K562 (cell line): ENCODE results near the gene MAGEB4. TPM values are rescaled to one million over a fixed set of nuclear protein-coding genes. Genes with fewer than 3 reads are reported as not detected.

Experiments
- ARID3A ChIP-seq: IDR thresholded peaks from 2 replicates; pipeline ENCODE4 v1.6.1; 2012; ENCODE audit warnings: low read depth, low read length, improper control_type of control experiment, borderline replicate concordance
- CBX3 ChIP-seq, 2 experiments: IDR thresholded peaks; 1 replicate in 1 of 2; 2 replicates in 1 of 2; pipeline ENCODE4 v1.6.1; 2012; ENCODE audit warnings: inconsistent platforms in 2 of 2, low read length in 2 of 2, borderline replicate concordance in 1 of 2, control low read depth in 1 of 2
- E2F6 ChIP-seq, 2 experiments: IDR thresholded peaks; 2 replicates each; pipeline ENCODE4 v1.6.1; 2011; ENCODE audit warnings: borderline replicate concordance in 1 of 2, control low read depth in 1 of 2, low read depth in 1 of 2, low read length in 1 of 2, mild to moderate bottlenecking in 1 of 2, mixed read lengths in 1 of 2, moderate library complexity in 1 of 2; ENCODE audit not compliant: insufficient read depth in 1 of 2, insufficient read length in 1 of 2, poor library complexity in 1 of 2, severe bottlenecking in 1 of 2; ENCODE audit errors: extremely low read depth in 1 of 2
- HDAC2 ChIP-seq: fragments of 450-650 bp; IDR thresholded peaks from 2 replicates; pipeline ENCODE4 v1.6.1; 2016; ENCODE audit warnings: mild to moderate bottlenecking
- HMGN3 ChIP-seq: IDR thresholded peaks from 2 replicates; pipeline ENCODE4 v1.6.1; 2011; ENCODE audit warnings: borderline replicate concordance, low read depth, mild to moderate bottlenecking, mixed read lengths, low read length; ENCODE audit not compliant: insufficient read length; ENCODE audit errors: extremely low read depth
- HNRNPL ChIP-seq: fragments of 200-400 bp; formaldehyde crosslinking; IDR thresholded peaks from 2 replicates; pipeline ENCODE4 v1.6.1; 2017; ENCODE audit warnings: low read depth, mild to moderate bottlenecking, low read length
- MEF2D ChIP-seq: conservative IDR thresholded peaks from 2 replicates; pipeline ENCODE4 v1.6.1; 2016; ENCODE audit warnings: low read depth, missing genetic modification characterization, missing compliant biosample characterization
- NCOA4 ChIP-seq: fragments of 450-650 bp; IDR thresholded peaks from 2 replicates; pipeline ENCODE4 v1.6.1; 2018; ENCODE audit warnings: mild to moderate bottlenecking; ENCODE audit not compliant: partially characterized antibody
- NFE2 ChIP-seq: IDR thresholded peaks from 2 replicates; pipeline ENCODE4 v1.6.1; 2014; ENCODE audit warnings: antibody characterized with exemption, low read depth
- NR2C2 ChIP-seq, 2 experiments: fragments of 200-800 bp in 1 of 2; sonication (Bioruptor generic) in 1 of 2; sonication (generic) in 1 of 2; formaldehyde crosslinking in 1 of 2; IDR thresholded peaks; 2 replicates each; pipeline versions ENCODE4 v1.6.1 to v1.8.0; 2016 to 2022; ENCODE audit warnings: mild to moderate bottlenecking in 1 of 2, missing compliant biosample characterization in 1 of 2, missing genetic modification characterization in 1 of 2, missing genetic modification reagents in 1 of 2
- PKNOX1 ChIP-seq: fragments of 450-650 bp; IDR thresholded peaks from 2 replicates; pipeline ENCODE4 v1.6.1; 2016
- PREB ChIP-seq: sonication (generic); formaldehyde crosslinking; IDR thresholded peaks from 2 replicates; pipeline ENCODE4 v1.8.1; 2023; ENCODE audit warnings: mild to moderate bottlenecking, missing genetic modification reagents
- RB1 ChIP-seq: fragments of 450-650 bp; IDR thresholded peaks from 2 replicates; pipeline ENCODE4 v1.6.1; 2017; ENCODE audit warnings: low read depth, mild to moderate bottlenecking
- RNF2 ChIP-seq: sonication (generic); IDR thresholded peaks from 2 replicates; pipeline ENCODE4 v1.6.1; 2016
- THRAP3 ChIP-seq: fragments of 450-650 bp; IDR thresholded peaks from 2 replicates; pipeline ENCODE4 v1.6.1; 2016; ENCODE audit warnings: mild to moderate bottlenecking, inconsistent platforms, borderline replicate concordance
- TRIM24 ChIP-seq, 2 experiments: fragments of 450-650 bp; IDR thresholded peaks; 2 replicates each; pipeline ENCODE4 v1.6.1; 2016
- ZC3H11A ChIP-seq: IDR thresholded peaks from 2 replicates; pipeline ENCODE4 v1.6.1; 2012; ENCODE audit warnings: low read depth, low read length, improper control_type of control experiment
- ZNF395 ChIP-seq: fragments of 200-800 bp; sonication (Bioruptor generic); IDR thresholded peaks from 2 replicates; pipeline ENCODE4 v1.6.1; 2017; ENCODE audit warnings: missing genetic modification characterization, missing compliant biosample characterization
- ZNF586 ChIP-seq: fragments of 450-650 bp; formaldehyde crosslinking; conservative IDR thresholded peaks from 2 replicates; pipeline ENCODE4 v1.4.0; 2020; ENCODE audit warnings: mild to moderate bottlenecking, moderate library complexity
- ZNF644 ChIP-seq: fragments of 200-800 bp; sonication (Bioruptor generic); IDR thresholded peaks from 2 replicates; pipeline ENCODE4 v1.6.1; 2016; ENCODE audit warnings: low read depth, missing genetic modification characterization, missing compliant biosample characterization
- ZNF785 ChIP-seq: fragments of 250-450 bp; sonication (Bioruptor Pico); IDR thresholded peaks from 2 replicates; pipeline ENCODE4 v1.4.0; 2020; ENCODE audit warnings: mild to moderate bottlenecking
- ZNF830 ChIP-seq: fragments of 250-450 bp; sonication (Bioruptor Pico); IDR thresholded peaks from 2 replicates; pipeline ENCODE4 v1.5.0; 2021; ENCODE audit warnings: mild to moderate bottlenecking
- polyA plus RNA-seq, 8 experiments: library from polyadenylated mRNA; depleted of rRNA in 4 of 8; stranded (reverse) in 5 of 8; unstranded in 3 of 8; fragments of >200 nt; fragmentation: Nextera tagmentation in 2 of 8; fragmentation: Illumina TruSeq in 1 of 8; extraction: Ambion mirVana in 2 of 8; extraction: Trizol in 1 of 8; gene quantifications; 2 replicates each; pipeline versions ENCODE4 v1.2.1 to v1.2.3, GENCODE V29; 2011 to 2014; ENCODE audit warnings: inconsistent platforms in 1 of 8, missing spikeins in 1 of 8
- total RNA-seq, 7 experiments: library from RNA; depleted of rRNA in 6 of 7; stranded (reverse); fragments of >200 nt in 6 of 7; fragmentation: Illumina TruSeq in 2 of 7; extraction: Trizol in 2 of 7; gene quantifications; 2 replicates each; pipeline versions ENCODE4 v1.2.1 to v1.2.3, GENCODE V29; 2011 to 2021; ENCODE audit warnings: low replicate concordance in 1 of 7

Gene MAGEB4
- total and polyA plus RNA-seq, 9 of the 15 experiments (the other 6 are each of a cell fraction or from before 2014, with no cell fraction given) = 0.04 to 0.09 (median 0.06) TPM; not detected in 6

- TF ChIP-seq THRAP3 = no peak
- TF ChIP-seq TRIM24 (IDR thresholded peaks at IDR 0.05) = no peak
- TF ChIP-seq E2F6 (IDR thresholded peaks at IDR 0.05; ENCODE audit: borderline replicate concordance in 1 of 2, extremely low read depth in 1 of 2, insufficient read depth in 1 of 2, insufficient read length in 1 of 2, low read depth in 1 of 2, low read length in 1 of 2, poor library complexity in 1 of 2, severe bottlenecking in 1 of 2) = no peak
- TF ChIP-seq NR2C2 (CRISPR knock-in tag; IDR thresholded peaks at IDR 0.05) = no peak
- no peak for TF ChIP-seq NR2C2 (tag; IDR thresholded peaks at IDR 0.05)
- TF ChIP-seq HMGN3 = no peak
- no peak for TF ChIP-seq NCOA4
- TF ChIP-seq ZNF830 = no peak
- TF ChIP-seq ZC3H11A = no peak
- no peak for TF ChIP-seq ZNF785 (CRISPR knock-in tag)
- TF ChIP-seq PREB (CRISPR knock-in tag) = no peak
- TF ChIP-seq ZNF644 (tag) = no peak
- TF ChIP-seq MEF2D (tag) = no peak
- TF ChIP-seq HDAC2 = no peak
- TF ChIP-seq ZNF395 (CRISPR knock-in tag) = no peak
- peak; percentile 70 for TF ChIP-seq PKNOX1
- TF ChIP-seq CBX3 (IDR thresholded peaks at IDR 0.05; ENCODE audit: borderline replicate concordance in 1 of 2, low read length in 2 of 2) = peak in 1 of 2 experiments; percentile 45; a peak in 1 of 3 replicates
- 0 out of 2 replicates have a peak, but pooled peaks have one; percentile 13 for TF ChIP-seq RNF2
- TF ChIP-seq RB1 = peak; percentile 38; the same call in 1 of the 2 replicates
- no peak for TF ChIP-seq ZNF586 (CRISPR knock-in tag)
- TF ChIP-seq HNRNPL = no peak
- TF ChIP-seq ARID3A = no peak
- TF ChIP-seq NFE2 = no peak
Observed at GRCh38 chrX:30215357-30215843, 26.4 kb upstream of the MAGEB4 start, which contains the start of gene MAGEB2 (continued).
